CD4-positive, alpha-beta T cell treated with Interleukin-10 for 1 hour (primary cell): ENCODE results near the gene EYA3.

ENCODE experiments used
- DNase-seq: peaks from one replicate; pipeline ENCODE4 v3.0.0-alpha.2; 2020

The EYA3 gene, protein sequence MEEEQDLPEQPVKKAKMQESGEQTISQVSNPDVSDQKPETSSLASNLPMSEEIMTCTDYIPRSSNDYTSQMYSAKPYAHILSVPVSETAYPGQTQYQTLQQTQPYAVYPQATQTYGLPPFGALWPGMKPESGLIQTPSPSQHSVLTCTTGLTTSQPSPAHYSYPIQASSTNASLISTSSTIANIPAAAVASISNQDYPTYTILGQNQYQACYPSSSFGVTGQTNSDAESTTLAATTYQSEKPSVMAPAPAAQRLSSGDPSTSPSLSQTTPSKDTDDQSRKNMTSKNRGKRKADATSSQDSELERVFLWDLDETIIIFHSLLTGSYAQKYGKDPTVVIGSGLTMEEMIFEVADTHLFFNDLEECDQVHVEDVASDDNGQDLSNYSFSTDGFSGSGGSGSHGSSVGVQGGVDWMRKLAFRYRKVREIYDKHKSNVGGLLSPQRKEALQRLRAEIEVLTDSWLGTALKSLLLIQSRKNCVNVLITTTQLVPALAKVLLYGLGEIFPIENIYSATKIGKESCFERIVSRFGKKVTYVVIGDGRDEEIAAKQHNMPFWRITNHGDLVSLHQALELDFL

GRCh38 chr1:28088168-28088961 lies at the start of gene EYA3:
Gene EYA3 (minus strand): TSS chr1:28088610. CDS start chr1:28058026, 30,584 bp downstream.
- peak; percentile 100 for DNase-seq

DNA sequence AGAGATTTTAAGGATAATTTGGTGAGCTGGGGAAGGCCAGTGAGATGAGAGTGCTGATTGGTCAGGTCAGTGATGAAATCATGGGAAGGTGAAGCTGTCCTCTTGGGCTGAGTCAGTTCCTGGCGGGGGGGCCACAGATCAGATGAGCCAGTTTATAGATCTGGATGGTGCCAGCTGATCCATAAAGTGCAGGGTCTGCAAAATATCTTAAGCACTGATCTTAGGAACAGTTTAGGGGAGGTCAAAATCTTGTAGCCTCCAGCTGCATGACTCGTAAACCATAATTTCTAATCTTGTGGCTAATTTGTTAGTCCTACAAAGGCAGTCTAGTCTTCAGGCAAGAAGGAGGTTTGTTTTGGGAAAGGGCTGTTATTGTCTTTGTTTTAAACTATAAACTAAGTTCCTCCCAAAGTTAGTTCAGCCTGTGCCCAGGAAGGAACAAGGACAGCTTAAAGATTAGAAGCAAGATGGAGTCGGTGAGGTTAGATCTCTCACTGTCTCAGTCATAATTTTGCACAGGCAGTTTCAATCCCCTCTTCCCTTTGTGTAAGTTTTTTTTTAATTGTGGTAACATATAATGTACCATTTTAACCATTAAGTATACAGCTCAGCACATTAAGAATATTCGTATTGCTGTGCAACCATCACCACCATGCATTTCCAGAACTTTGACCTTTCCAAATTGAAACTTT lies 48.7 kb upstream of the EYA3 start:
- DNase-seq, result no peak

DNA sequence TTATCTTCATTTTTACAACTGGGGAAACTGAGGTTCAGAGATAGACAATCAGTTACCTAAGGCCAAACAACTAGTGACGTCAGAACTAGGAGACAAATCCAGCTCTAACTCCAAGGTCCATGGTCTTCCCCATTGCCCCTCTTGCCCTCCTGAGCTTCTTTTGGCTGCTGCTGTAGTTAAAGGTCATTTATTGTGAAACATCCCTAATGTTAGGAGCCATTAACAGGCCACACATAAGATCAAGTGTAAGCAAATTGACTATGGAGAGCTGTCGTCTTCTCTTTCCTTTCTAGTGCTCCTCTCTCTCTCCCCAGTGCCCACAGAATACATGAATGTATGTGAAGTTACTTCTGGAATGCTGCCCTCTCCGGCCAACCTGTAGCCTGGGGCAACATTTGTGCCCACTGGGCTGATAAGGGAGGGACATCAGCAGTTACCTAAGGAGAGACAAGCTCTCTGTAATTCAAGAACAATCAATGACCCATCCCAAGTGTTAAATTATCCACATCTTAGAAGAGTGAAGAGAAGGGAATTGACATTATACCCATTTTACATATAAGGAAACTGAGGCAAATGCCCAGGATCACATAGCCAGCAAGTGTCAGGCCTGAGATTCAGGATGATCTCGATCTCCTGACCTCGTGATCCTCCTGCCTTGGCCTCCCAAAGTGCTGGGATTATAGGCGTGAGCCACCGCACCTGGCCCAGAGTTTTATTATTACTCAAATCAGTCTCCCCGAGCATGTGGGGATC lies 47.9 kb upstream of the EYA3 start:
- DNase-seq, result no peak

GRCh38 chr1:28135371-28136168 lies 47.2 kb upstream of the EYA3 start:
- DNase-seq, result no peak

GRCh38 chr1:28134651-28135207 lies 46.3 kb upstream of the EYA3 start:
- DNase-seq, result no peak

- DNase-seq, result no peak
Observed at GRCh38 chr1:28132171-28133167, 44.1 kb upstream of the EYA3 start.

DNA sequence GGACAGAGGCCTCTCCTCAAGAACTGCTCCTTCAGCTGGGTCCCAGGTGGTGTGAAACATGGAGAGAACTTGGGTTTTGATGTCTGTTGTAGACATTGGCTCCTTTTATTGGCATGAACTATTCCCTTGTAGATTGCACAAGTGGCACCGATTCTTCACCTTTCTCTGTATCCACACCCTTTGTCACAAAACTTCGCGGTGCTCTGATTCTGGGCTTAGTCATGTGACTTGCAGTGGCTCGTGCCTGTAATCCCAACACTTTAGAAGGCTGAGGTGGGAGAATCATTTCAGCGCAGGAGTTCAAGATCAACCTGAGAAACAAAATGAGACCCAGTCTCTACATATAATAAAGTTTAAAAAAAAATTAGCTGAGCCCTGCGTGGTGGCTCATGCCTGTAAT lies 42.5 kb upstream of the EYA3 start:
- no peak for DNase-seq

GRCh38 chr1:28129150-28129549 lies 40.7 kb upstream of the EYA3 start:
- no peak for DNase-seq

DNA sequence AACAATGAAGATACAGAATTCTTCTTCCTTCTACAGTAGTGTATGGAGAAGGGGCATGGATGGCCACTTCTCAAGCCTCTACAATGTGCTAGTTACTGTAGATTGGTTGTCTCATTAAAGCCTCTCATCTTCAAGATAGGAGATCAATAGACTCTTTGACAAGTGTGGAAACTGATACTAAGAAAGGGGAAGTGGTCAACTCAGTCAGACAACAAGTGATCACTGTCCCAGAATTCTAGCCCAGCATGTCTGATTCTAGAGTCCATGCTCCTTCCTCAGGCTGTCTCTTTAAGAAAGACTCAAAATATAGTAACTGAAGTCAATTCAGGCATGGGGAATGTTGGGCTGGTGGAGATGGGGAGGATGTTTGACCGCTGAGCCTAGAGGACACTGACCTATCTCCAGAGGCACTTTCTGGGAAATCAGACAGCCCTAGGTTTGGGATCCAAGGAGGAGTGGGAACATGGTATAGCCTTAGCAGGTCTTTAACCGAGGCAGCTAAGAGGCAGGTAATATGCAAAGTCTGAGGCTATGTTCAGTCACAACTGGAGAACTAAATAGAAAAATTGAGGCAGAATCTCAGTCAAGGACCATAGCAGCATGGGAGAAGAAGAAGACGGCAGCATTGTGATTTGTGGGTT lies 39.3 kb upstream of the EYA3 start:
- no peak for DNase-seq

GRCh38 chr1:28126783-28127490 lies 38.5 kb upstream of the EYA3 start:
- no peak for DNase-seq

GRCh38 chr1:28126212-28126611 lies 37.8 kb upstream of the EYA3 start:
- DNase-seq, result no peak

DNA sequence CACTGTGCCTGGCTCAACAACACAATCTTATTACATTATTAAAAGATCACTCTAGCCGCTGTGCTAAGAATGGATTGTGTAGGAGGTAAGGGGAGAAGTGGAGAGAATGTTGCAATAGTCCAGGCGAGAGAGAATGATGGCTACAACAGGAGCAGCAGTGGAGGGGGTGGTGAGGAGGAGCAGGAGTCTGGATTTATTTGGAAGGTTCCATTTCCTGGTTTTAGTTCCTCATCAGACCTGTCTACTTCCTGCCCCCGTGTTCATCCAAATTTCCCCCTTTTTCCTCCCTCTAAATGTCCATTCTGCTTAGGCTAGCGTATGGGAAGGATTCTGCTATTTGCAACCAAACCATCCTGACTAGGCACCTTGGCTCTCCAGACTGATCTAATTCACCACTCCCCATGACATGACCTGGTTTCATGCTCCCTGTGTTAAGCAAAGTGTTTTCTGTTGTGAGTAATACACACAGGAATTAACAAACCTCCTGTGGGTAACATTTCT lies 35.1 kb upstream of the EYA3 start:
- DNase-seq, result no peak

GRCh38 chr1:28122183-28122582 lies 33.8 kb upstream of the EYA3 start:
- no peak for DNase-seq

DNA sequence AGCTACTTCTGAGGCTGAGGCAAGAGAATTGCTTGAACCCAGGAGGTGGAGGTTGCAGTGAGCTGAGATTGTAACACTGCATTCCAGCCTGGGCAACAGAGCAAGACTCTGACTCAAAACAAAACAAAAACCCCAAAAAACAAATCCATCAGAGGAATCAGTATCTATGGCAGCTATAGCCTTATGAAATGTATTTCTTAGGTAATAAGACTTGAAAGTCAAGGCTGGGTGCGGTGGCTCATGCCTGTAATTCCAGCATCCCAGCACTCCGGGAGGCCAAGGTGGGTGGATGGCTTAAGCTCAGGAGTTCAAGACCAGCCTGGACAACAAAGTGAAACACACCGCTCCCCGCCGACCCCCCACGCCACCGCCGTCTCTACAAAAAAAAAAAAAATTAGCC lies 31.1 kb upstream of the EYA3 start:
- no peak for DNase-seq

DNA sequence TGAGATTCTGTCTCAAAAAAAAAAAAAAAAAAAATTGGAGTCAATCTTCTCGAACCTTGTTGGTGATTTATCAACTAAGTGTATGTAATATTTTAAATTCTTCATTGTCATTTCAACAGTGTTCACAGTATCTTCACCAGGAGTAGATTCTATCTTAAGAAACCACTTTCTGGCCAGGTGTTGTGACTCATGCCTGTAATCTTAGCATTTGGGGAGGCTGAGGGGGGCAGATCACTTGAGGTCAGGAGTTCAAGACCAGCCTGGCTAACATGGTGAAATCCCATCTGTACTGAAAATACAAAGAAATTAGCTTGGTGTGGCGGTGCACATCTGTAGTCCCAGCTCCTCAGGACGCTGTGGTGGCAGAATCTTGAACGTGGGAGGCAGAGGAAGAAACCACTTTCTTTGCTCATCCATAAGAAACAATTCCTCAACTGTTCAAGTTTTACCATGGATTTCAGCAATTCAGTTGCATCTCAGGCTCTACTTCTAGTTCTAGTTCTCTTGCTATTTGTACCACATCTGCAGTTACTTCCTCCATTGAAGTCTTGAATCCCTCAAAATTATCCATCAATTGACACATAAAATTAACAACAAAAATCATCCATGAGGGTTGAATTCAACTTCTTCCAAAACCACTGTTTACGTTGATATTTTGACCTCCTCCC lies 30.4 kb upstream of the EYA3 start:
- no peak for DNase-seq

DNA sequence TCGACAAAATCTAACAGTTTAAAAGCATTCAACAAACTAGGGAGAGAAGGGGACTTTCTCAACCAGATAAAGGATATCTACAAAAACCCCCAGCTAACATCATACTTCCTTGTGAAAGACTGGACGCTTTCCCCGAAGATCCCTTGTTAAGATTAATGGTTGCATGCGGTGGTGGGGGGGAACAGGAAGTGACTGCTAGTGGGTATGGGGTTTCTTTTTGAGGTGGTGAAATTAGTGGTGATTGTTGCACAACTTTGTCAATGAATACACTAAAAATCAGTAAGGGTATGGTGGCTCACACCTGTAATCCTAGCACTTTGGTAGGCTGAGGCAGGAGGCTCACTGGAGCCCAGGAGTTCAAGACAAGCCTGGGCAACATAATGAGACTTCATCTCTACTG lies 26.9 kb upstream of the EYA3 start:
- peak; percentile 49 for DNase-seq

GRCh38 chr1:28114844-28115243 lies 26.4 kb upstream of the EYA3 start:
- no peak for DNase-seq

DNA sequence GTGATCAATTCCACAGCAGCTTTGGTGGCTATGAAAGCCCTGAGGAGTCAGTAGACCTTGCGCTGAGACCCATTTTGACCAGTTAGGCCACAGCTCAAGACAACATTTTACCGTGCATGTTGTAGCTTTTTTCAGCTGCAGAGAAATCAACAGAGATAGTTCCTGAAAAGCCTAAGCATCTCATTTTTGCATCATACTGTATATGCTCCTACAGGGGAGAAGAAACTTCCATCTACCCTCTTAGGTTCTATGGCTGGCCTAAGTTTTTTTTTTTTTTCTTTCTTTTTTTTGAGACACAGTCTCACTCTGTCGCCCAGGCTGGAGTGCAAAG lies 24.8 kb upstream of the EYA3 start:
- no peak for DNase-seq
